GM12872 (cell line): Measurements from ENCODE around the gene RAB29.

ENCODE experiments used
- CTCF ChIP-seq: IDR thresholded peaks from 3 replicates; pipeline ENCODE4 v1.5.1; 2011; ENCODE audit warnings: low read depth, mild to moderate bottlenecking, low read length, moderate library complexity; ENCODE audit not compliant: insufficient read depth

The RAB29 gene

GRCh38 chr1:205748403-205749233, 26.7 kb downstream of the RAB29 start:
- no peak for TF ChIP-seq CTCF

GRCh38 chr1:205746757-205747412, 28.4 kb downstream of the RAB29 start:
- no peak for TF ChIP-seq CTCF

GRCh38 chr1:205744403-205744802, 30.9 kb downstream of the RAB29 start:
- TF ChIP-seq CTCF, result no peak

GRCh38 chr1:205743977-205744376, 31.3 kb downstream of the RAB29 start:
- TF ChIP-seq CTCF, result no peak

- TF ChIP-seq CTCF, result no peak
Measured at GRCh38 chr1:205741681-205742080, 33.6 kb downstream of the RAB29 start.

- peak; percentile 13; the same call in 1 of the 3 replicates for TF ChIP-seq CTCF
Measured at GRCh38 chr1:205739348-205740160, 35.7 kb downstream of the RAB29 start.

GRCh38 chr1:205735218-205735617, 40.1 kb downstream of the RAB29 start:
- no peak for TF ChIP-seq CTCF
